Thyroid gland (tissue), 4 donors: ENCODE data around the gene ETV3. TPM values are rescaled to one million over a fixed set of nuclear protein-coding genes. Genes with fewer than 3 reads are reported as not detected.

Experiments
- DNase-seq, 2 donors: peaks; one replicate each; pipeline ENCODE4 v3.0.0-alpha.2; 2019
- H3K27ac ChIP-seq, 3 donors: fragments of 200-600 bp; sonication (generic); 1 replicate in 2 of 3; 2 replicates in 1 of 3; pipeline ENCODE4 v1.5.1; 2016 to 2019; ENCODE audit warnings: mild to moderate bottlenecking in 1 of 3, moderate library complexity in 1 of 3
- H3K27me3 ChIP-seq: fragments of 200-600 bp; sonication (generic); one replicate; pipeline ENCODE4 v1.5.1; 2019
- H3K36me3 ChIP-seq, 2 donors: fragments of 200-600 bp; sonication (generic); one replicate each; pipeline ENCODE4 v1.5.1; 2016 to 2019
- H3K4me1 ChIP-seq, 2 donors: fragments of 200-600 bp; sonication (generic); one replicate each; pipeline ENCODE4 v1.5.1; 2017 to 2019
- H3K4me3 ChIP-seq, 3 donors: fragments of 200-600 bp; sonication (generic); replicated peaks in 1 of 3; 1 replicate in 2 of 3; 2 replicates in 1 of 3; pipeline ENCODE4 v1.5.1; 2016; ENCODE audit warnings: mild to moderate bottlenecking in 1 of 3
- H3K9me3 ChIP-seq: fragments of 200-600 bp; sonication (generic); one replicate; pipeline ENCODE4 v1.5.1; 2017
- CTCF ChIP-seq, 6 experiments: fragments of 200-600 bp in 3 of 6; fragments of 450-650 bp in 3 of 6; sonication (generic) in 3 of 6; IDR thresholded peaks; one replicate each; pipeline ENCODE4 v1.5.1; 2016 to 2019; ENCODE audit warnings: antibody characterized with exemption in 6 of 6, mild to moderate bottlenecking in 2 of 6, inconsistent platforms in 1 of 6, moderate library complexity in 1 of 6
- POLR2A ChIP-seq, 2 donors: fragments of 450-650 bp; IDR thresholded peaks; one replicate each; pipeline ENCODE4 v1.6.1; 2017; ENCODE audit warnings: antibody characterized with exemption in 2 of 2, mild to moderate bottlenecking in 2 of 2, moderate library complexity in 1 of 2
- WGBS, 2 donors: methylation state at CpG; one replicate each; pipeline ENCODE4 v1.1.5; 2017; 5-methylcytosine and 5-hydroxymethylcytosine counted together
- intact Hi-C: fragments of 100-400 bp; cut with DNase I; formaldehyde crosslinking; loops from one replicate; pipeline ENCODE4 v1.15.1; 2023
- total RNA-seq, 4 donors: library from RNA; depleted of rRNA; stranded (reverse); fragments of >200 nt; gene quantifications; one replicate each; pipeline ENCODE4 v1.2.3, GENCODE V29; 2016

The ETV3 gene
- total RNA-seq, 4 donors from 2014 or later = 15.7 to 24.3 (median 16.0) TPM

GRCh38 chr1:157131281-157131680, 6.9 kb downstream of the ETV3 start:
- H3K27ac ChIP-seq = no peak overlapping the region
- peaks cover 6 to 11% of the 10 kb centered on the region in 2 donors for H3K4me1 ChIP-seq
- intact Hi-C loops = no loop called here
- DNase-seq = no peak
- H3K9me3 ChIP-seq = no peaks in the 10 kb centered on the region
- peaks cover 42 to 63% of the 10 kb centered on the region in 2 donors for H3K36me3 ChIP-seq
- no peak overlapping the region for H3K4me3 ChIP-seq
- TF ChIP-seq CTCF (IDR thresholded peaks at IDR 0.05) = no peak
- TF ChIP-seq POLR2A (IDR thresholded peaks at IDR 0.05) = no peak
- H3K27me3 ChIP-seq = no peaks in the 10 kb centered on the region
- 89 to 91% methylated on average over 4 of the region's 4 CpGs for whole genome bisulfite sequencing, 2 donors

GRCh38 chr1:157124855-157125254, 13.3 kb downstream of the ETV3 start:
- H3K9me3 ChIP-seq = no peaks in the 10 kb centered on the region
- DNase-seq = peak; percentile 27 to 32
- peaks cover 0 to 12% of the 10 kb centered on the region in 2 donors for H3K4me1 ChIP-seq
- no peak overlapping the region for H3K27ac ChIP-seq
- WGBS, 2 donors = 67 to 71% methylated on average over 7 of the region's 7 CpGs
- H3K4me3 ChIP-seq = no peak overlapping the region
- peaks cover 25 to 29% of the 10 kb centered on the region in 2 donors for H3K36me3 ChIP-seq
- no peak for TF ChIP-seq CTCF (IDR thresholded peaks at IDR 0.05)
- no peak for TF ChIP-seq POLR2A (IDR thresholded peaks at IDR 0.05)
- intact Hi-C loops = no loop called here
- no peaks in the 10 kb centered on the region for H3K27me3 ChIP-seq

- intact Hi-C loops = no loop called here
- Histone ChIP-seq H3K9me3 (no peaks in the 10 kb centered on the region), H3K4me1 (no peaks in the 10 kb centered on the region), H3K27ac (no peak overlapping the region), H3K27me3 (no peaks in the 10 kb centered on the region), H3K36me3 (peaks cover 6 to 12% of the 10 kb centered on the region in 2 donors), H3K4me3 (no peak overlapping the region)
- no peak for DNase-seq
- 85 to 90% methylated on average over 2 of the region's 2 CpGs for WGBS, 2 donors
- TF ChIP-seq POLR2A (IDR thresholded peaks at IDR 0.05) (no peak), CTCF (IDR thresholded peaks at IDR 0.05) (no peak)
Measured at GRCh38 chr1:157119448-157119847, 18.7 kb downstream of the ETV3 start.

GRCh38 chr1:157119008-157119407, 19.2 kb downstream of the ETV3 start:
- Histone ChIP-seq H3K36me3 (peaks cover 6 to 10% of the 10 kb centered on the region in 2 donors), H3K9me3 (no peaks in the 10 kb centered on the region), H3K27ac (no peak overlapping the region), H3K4me3 (no peak overlapping the region), H3K27me3 (no peaks in the 10 kb centered on the region), H3K4me1 (no peaks in the 10 kb centered on the region)
- 82 to 86% methylated on average over 9 of the region's 9 CpGs for WGBS, 2 donors
- TF ChIP-seq POLR2A (IDR thresholded peaks at IDR 0.05) (no peak), CTCF (IDR thresholded peaks at IDR 0.05) (no peak)
- no peak for DNase-seq
- intact Hi-C loops = no loop called here

- H3K4me3 ChIP-seq = no peak overlapping the region
Measured at GRCh38 chr1:157117527-157118057, 20.6 kb downstream of the ETV3 start.

More at GRCh38 chr1:157117527-157118057, 20.6 kb downstream of the ETV3 start:
- WGBS, 2 donors = 19 to 40% methylated on average over 3 of the region's 4 CpGs
- peak in 1 of 2 donors; percentile 17 for DNase-seq
- Histone ChIP-seq H3K27ac (no peak overlapping the region), H3K9me3 (no peaks in the 10 kb centered on the region), H3K4me1 (no peaks in the 10 kb centered on the region), H3K27me3 (no peaks in the 10 kb centered on the region), H3K36me3 (peaks cover 0 to 6% of the 10 kb centered on the region in 2 donors)
- intact Hi-C loops = no loop called here
- no peak for TF ChIP-seq CTCF (IDR thresholded peaks at IDR 0.05)
- no peak for TF ChIP-seq POLR2A (IDR thresholded peaks at IDR 0.05)
